NCI-H1930 (cell line): ENCODE measurements around the gene SCN4B.

Experiments
- DNase-seq, 2 experiments: peaks; one replicate each; lab custom pipeline; 2025; lab: John Stamatoyannopoulos, UW

Gene SCN4B

DNA sequence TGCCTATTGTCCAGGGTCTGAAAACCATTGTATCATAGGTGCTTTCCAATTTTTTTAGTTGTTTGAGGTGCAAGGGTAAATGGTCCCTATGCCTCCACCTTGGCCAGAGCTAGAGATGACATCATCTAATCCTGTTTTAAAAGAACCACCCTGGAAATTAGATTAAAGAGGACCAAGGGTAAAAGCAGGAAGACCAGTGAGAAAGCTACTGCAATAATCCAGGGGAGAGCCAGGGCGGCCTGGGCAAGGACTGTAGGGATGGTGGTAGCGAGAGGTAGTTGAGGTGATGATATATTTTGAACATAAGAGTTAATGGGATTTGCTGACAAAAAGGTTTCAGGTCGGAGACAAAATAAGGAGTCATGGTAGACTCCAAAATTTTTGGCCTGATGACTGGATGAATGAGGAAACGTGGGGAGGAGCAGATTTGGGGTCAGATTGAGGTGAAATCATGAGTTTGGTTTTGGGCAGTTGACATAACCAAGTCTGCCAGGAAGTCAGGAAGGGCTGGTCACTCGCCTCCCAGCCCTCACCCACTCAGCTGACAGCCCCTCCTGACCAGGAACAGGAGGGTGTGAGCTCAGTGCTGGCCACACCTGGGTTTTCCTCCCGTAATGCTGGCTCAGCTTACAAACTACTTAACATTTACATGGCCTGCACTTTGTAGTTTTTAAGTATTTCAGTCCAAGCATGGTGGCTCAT lies 23.0 kb downstream of the SCN4B start:
- no peak for DNase-seq

- no peak for DNase-seq
These were observed 23.7 kb downstream of the SCN4B start for GRCh38 chr11:118128721-118129470.

DNA sequence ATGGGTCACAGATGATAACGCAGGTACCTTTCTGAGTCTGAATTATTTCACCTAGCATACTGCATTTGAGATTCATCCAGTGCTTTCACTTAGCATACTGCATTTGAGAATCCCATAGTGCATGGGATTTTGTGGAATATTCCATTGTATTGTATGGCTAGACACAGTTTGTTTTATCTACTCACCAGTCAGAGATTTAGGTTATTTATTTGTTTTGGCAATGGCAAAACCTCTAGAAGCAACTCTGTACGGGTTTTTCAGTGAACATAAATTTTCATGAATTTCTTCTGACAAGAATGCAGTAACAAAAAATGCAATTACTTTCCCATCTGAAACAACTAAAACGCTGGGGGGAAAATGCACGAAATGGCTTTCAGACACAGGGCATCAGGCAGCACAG lies 24.3 kb downstream of the SCN4B start:
- DNase-seq: no peak

DNA sequence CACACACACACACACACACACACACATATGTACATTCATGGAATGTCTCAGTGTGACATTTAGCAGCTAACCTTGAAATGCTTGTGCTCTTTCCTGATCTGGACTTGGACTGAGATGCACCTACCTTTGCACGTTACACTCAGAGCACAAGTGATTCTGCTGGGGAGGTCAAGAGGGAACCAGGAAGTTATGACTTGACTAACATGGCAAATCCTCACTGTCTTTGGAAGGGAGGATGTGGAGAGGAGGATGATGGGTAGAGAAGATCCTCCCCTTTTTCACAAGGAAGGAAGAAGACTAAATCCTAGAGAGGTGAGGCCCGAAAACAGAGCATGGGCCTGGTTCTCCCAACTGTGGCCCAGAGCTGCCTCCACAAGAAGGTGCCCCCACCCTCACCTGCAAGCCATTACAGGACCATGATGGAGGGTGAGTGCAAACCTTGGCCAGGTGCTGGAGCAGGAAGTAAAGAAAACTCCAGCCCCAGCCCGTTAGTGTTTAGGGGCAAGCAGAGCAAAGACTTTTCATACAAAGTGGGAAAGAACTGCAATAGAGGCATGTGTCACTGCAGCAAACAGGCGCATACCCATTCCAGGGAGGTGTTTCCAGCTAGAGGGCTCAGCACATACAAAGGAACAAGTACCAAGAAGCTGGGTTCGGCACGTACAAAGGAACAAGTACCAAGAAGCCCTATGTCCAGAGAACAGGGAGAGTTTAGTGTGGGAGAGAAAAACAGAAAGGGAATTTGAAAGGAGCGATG lies 26.4 kb downstream of the SCN4B start:
- DNase-seq: peak; percentile 35 to 39

- peak; percentile 28 to 54 for DNase-seq
These were observed 27.6 kb downstream of the SCN4B start for GRCh38 chr11:118124929-118125535.

DNA sequence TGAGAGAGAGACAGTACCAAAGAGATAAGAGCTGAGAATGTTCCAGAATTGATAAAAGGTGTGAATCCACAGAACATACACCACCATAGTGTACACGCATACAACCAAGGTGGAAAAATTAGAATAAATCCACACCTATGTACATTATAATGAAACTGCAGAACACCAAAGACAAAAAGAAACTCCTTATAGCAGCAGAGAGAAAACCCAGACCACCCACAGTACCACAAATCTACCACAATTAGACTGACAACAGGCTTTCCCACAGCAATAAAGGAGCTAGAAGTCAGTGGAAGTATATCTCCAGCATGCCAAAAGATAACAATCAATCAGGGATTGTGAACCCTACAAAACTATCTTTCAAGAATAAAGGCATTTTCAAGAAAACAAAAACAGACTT lies 31.8 kb downstream of the SCN4B start:
- DNase-seq: no peak

- DNase-seq: no peak
These were observed 34.6 kb downstream of the SCN4B start for GRCh38 chr11:118117790-118118601.

- DNase-seq: no peak
These were observed 37.6 kb downstream of the SCN4B start for GRCh38 chr11:118115048-118115447.

DNA sequence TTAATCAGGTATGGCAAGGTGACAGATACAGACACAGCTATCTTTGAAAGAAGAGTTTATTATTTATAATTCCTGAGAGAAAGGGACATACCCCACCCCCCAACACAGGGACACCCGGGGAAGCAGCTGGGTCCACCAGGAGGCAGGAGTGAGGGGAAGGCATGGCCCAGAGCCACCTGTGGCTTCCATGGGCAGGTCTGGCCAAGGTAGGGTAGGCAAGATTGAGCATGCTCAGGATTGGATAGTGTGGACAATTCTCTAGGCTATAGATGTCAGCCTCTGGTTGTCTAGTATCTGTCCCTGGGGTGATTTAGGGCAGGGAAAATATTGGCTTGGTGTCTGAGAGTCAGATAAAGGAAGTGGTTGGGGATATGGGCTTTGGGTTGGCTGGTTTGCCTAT lies 38.4 kb downstream of the SCN4B start:
- DNase-seq: no peak

GRCh38 chr11:118112711-118113430 lies 39.8 kb downstream of the SCN4B start:
- no peak for DNase-seq

- no peak for DNase-seq
These were observed 40.9 kb downstream of the SCN4B start for GRCh38 chr11:118111744-118112035.

DNA sequence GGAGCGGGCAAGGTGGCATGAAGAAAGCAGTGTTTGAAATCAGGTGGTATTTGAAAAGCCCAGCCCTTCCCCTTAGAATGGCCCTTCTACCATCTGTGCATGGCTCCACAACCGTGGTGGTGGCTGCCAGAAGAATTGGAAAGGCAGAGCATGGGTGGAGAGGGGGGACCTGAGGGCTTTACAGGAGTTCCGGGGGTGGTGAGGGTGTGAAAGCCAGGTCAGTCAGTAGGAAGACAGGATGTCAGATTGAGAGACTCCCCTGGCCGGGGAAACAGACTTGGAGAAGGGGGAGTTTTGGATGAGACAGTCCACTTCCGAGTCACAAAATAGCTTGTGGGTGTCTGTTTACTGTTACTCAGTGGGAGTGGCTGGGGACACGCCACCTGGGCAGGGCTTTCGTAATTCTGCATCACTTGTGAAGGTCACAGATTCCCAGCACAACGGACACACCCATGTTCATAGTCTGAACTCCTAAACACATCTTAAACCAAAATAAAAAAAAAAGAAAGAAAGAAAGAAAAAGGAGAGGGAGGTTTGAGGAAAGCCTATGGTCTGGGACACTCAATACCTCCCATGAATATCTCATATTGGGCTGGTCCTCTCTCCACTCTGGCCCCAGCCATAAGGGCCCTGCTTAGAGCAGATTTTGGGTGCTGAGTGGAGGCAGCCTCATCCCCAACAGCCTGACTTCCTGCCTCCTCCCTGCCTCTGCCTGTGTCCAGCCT lies 41.4 kb downstream of the SCN4B start:
- DNase-seq: no peak

- DNase-seq: no peak
These were observed 43.4 kb downstream of the SCN4B start for GRCh38 chr11:118109231-118109630.

GRCh38 chr11:118108513-118108912 lies 44.1 kb downstream of the SCN4B start:
- no peak for DNase-seq

DNA sequence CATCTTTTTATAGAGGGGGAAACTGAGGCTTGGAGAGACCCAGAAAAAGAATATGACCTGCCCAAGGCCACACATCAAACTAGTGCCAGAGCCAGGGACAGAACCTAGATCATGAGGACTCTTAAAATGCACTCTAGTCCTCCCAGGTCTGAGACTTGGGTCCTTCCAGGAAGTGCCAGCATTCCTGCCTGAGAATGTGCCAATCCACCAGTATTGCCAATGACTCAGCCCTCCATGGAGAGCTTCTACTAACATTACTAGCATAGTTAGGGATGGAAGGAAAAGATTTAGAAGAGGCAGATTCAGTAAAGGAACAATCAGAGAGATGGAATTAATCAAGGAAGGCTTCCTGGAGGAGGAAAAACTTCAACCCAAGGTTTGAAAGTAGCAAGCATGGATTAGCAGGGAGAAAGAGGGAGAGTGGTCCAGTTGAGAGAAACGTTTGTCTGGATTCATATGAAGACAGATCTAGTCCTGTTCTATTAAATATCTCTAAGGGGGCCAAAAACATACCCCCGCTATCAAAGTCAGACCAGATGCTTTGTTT lies 45.8 kb downstream of the SCN4B start:
- DNase-seq: no peak

GRCh38 chr11:118105657-118106305 lies 46.8 kb downstream of the SCN4B start:
- DNase-seq: no peak

DNA sequence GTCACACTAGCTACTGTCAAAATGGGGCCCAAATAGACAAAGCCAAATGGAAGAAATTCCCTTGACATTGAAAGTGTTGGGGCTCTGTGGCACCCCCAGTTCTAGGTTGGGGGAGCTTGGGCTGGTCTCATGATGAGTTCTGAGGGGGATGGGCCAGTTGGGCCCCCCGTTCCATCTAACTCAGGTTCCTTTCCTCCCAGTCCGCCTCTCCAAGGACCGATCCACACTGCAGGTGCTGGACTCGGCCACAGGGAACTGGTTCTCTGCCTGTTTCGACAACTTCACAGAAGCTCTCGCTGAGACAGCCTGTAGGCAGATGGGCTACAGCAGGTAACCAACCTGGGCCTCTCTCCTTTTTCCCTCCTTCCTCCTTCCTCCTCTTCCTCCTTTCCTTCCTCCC lies 48.1 kb downstream of the SCN4B start:
- no peak for DNase-seq

GRCh38 chr11:118102721-118103261 lies 49.8 kb downstream of the SCN4B start:
- DNase-seq: no peak

DNA sequence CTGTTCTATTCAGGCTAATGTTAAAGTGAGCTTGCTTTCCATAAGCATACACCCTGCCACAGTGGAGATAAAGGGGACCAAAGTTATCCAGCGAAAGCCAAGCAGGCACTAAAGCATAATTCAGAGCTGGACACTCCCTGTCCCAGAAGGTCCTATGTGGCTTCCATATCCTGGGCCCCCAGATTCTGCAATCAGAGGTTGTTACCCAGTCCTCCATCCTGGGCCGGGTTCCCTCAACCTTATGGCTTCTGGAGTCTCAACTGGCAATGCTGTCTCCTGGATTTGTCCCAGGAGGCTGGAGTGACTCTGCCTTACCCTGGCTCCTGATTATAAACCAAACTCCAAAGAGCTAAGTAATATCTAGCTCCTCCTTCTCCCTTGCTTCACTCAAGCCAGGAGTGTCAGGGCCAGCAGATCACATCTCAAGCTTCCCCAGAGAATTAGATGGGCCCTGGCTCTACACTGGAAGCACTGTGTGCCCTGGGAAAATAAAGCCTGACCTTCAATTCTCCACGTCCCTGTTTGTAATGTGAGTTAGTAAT lies 51.9 kb downstream of the SCN4B start:
- no peak for DNase-seq
